Testis (tissue), 2 donors: Measurements from ENCODE around the gene STX16.

ENCODE experiments used
- CTCF ChIP-seq, 3 experiments: fragments of 450-650 bp in 2 of 3; fragments of 200-600 bp in 1 of 3; sonication (generic) in 1 of 3; IDR thresholded peaks; one replicate each; pipeline ENCODE4 v1.5.1; 2016 to 2019; ENCODE audit warnings: antibody characterized with exemption in 3 of 3, mild to moderate bottlenecking in 2 of 3, moderate library complexity in 1 of 3
- POLR2A ChIP-seq: fragments of 450-650 bp; IDR thresholded peaks from one replicate; pipeline ENCODE4 v1.6.1; 2017; ENCODE audit warnings: antibody characterized with exemption, mild to moderate bottlenecking, moderate library complexity

- TF ChIP-seq CTCF (IDR thresholded peaks at IDR 0.05) (no peak), POLR2A (no peak)
Observed at GRCh38 chr20:58708246-58708931, 57.3 kb downstream of the STX16 start.
